HepG2 (cell line): ENCODE results near the gene ZNF174. TPM values are rescaled to one million over a fixed set of nuclear protein-coding genes. Genes with fewer than 3 reads are reported as not detected.

Experiments
- ATAC-seq: fragments of 200-7000 bp; cut with Tn5 transposase; 3 replicates; pipeline ENCODE4 v1.9.1; 2020; ENCODE audit warnings: mild to moderate bottlenecking, moderate library complexity
- BruUV-seq: library from RNA; stranded (reverse); fragments of 400-500 nt; replicated peaks from 2 replicates; lab custom pipeline; 2021; lab: Mats Ljungman, UMichigan
- CTCF ChIA-PET: fragments of 300-600 bp; formaldehyde crosslinking; extraction: SDS; loops from one replicate; lab custom pipeline; 2021; ENCODE audit warnings: low total read pairs, inconsistent platforms, low intra/inter-chr PET ratio; lab: Yijun Ruan, JAX
- POLR2A ChIA-PET: fragments of 350-600 bp; sonication (Branson Sonifier 250); formaldehyde crosslinking; loops from one replicate; lab custom pipeline; 2020; ENCODE audit warnings: antibody characterized with exemption, inconsistent platforms; lab: Yijun Ruan, JAX
- DNase-seq: peaks from one replicate; pipeline ENCODE4 v3.0.0-alpha.2; 2015; ENCODE audit warnings: low spot score
- FAIRE-seq: peaks from 3 replicates; lab custom pipeline; 2011; peaks lifted over from hg19 to GRCh38; lab: Jason Lieb, UNC
- H2AFZ ChIP-seq: one replicate; pipeline ENCODE4 v1.6.1; 2011; ENCODE audit warnings: low read length, inconsistent platforms
- H3K27ac ChIP-seq: fragments of 300-600 bp; 3 replicates; pipeline ENCODE4 v1.8.0; 2011; ENCODE audit warnings: mixed run types, mild to moderate bottlenecking, mixed read lengths, low read length, inconsistent platforms; ENCODE audit not compliant: insufficient read depth; ENCODE audit errors: extremely low read length
- H3K27me3 ChIP-seq, 2 experiments: fragments of 200-600 bp in 1 of 2; 2 replicates in 1 of 2; 3 replicates in 1 of 2; pipeline versions ENCODE4 v1.6.0 to v1.8.0; 2011; ENCODE audit warnings: low read length in 2 of 2, mild to moderate bottlenecking in 2 of 2, moderate library complexity in 2 of 2, inconsistent platforms in 1 of 2; ENCODE audit not compliant: insufficient read depth in 2 of 2, control insufficient read depth in 1 of 2
- H3K36me3 ChIP-seq, 2 experiments: fragments of 200-600 bp in 1 of 2; replicated peaks in 1 of 2; 2 replicates in 1 of 2; 3 replicates in 1 of 2; pipeline versions ENCODE4 v1.5.1 to v1.8.0; 2011; ENCODE audit warnings: low read length in 2 of 2, inconsistent platforms in 1 of 2; ENCODE audit not compliant: insufficient read depth in 2 of 2, control insufficient read depth in 1 of 2
- H3K4me1 ChIP-seq: 2 replicates; pipeline ENCODE4 v1.5.1; 2012; ENCODE audit warnings: low read length, inconsistent platforms; ENCODE audit not compliant: insufficient read depth
- H3K4me2 ChIP-seq: 2 replicates; pipeline ENCODE4 v1.6.0; 2011; ENCODE audit warnings: low read depth, low read length, inconsistent platforms
- H3K4me3 ChIP-seq, 3 experiments: fragments of 200-600 bp in 1 of 3; sonication (generic), shearing (Covaris generic) in 1 of 3; replicated peaks in 1 of 3; 2 replicates each; pipeline ENCODE4 v1.5.1; 2011 to 2016; ENCODE audit warnings: low read length in 3 of 3, inconsistent platforms in 2 of 3, low read depth in 2 of 3, mild to moderate bottlenecking in 2 of 3, control low read depth in 1 of 3, mixed read lengths in 1 of 3; ENCODE audit not compliant: insufficient read depth in 1 of 3
- H3K79me2 ChIP-seq: one replicate; pipeline ENCODE4 v1.6.1; 2011; ENCODE audit warnings: low read length, inconsistent platforms; ENCODE audit not compliant: insufficient read depth
- H3K9ac ChIP-seq: 2 replicates; pipeline ENCODE4 v1.6.0; 2011; ENCODE audit warnings: mild to moderate bottlenecking, low read depth, low read length, inconsistent platforms; ENCODE audit not compliant: insufficient read depth
- H3K9me3 ChIP-seq: 2 replicates; pipeline ENCODE4 v1.5.1; 2012; ENCODE audit warnings: mild to moderate bottlenecking, low read length
- H4K20me1 ChIP-seq: 2 replicates; pipeline ENCODE4 v1.6.0; 2011; ENCODE audit warnings: inconsistent platforms, mild to moderate bottlenecking, low read length, moderate library complexity; ENCODE audit not compliant: insufficient read depth
- BCLAF1 ChIP-seq: fragments of 450-650 bp; IDR thresholded peaks from 2 replicates; pipeline ENCODE4 v1.6.1; 2017; ENCODE audit warnings: mild to moderate bottlenecking
- GATAD2A ChIP-seq: IDR thresholded peaks from 2 replicates; pipeline ENCODE4 v1.6.1; 2016
- MIXL1 ChIP-seq: IDR thresholded peaks from 2 replicates; pipeline ENCODE4 v1.6.1; 2016
- MTA3 ChIP-seq: sonication (generic); formaldehyde crosslinking; IDR thresholded peaks from 2 replicates; pipeline ENCODE4 v1.4.0; 2020; ENCODE audit warnings: missing genetic modification reagents
- MXD3 ChIP-seq: IDR thresholded peaks from 2 replicates; pipeline ENCODE4 v1.6.1; 2016; ENCODE audit warnings: mild to moderate bottlenecking, missing biosample characterization, missing genetic modification reagents
- MYC ChIP-seq: sonication (generic); formaldehyde crosslinking; IDR thresholded peaks from 2 replicates; pipeline ENCODE4 v1.9.0; 2021; ENCODE audit warnings: missing genetic modification reagents, borderline replicate concordance
- PLRG1 ChIP-seq: fragments of 450-650 bp; conservative IDR thresholded peaks from 2 replicates; pipeline ENCODE4 v1.6.1; 2016
- POLR2A ChIP-seq, 2 experiments: IDR thresholded peaks; 2 replicates each; pipeline ENCODE4 v1.6.1; 2011; ENCODE audit warnings: low read depth in 2 of 2, low read length in 2 of 2, mild to moderate bottlenecking in 1 of 2, moderate library complexity in 1 of 2; ENCODE audit not compliant: insufficient read depth in 1 of 2
- ZNF549 ChIP-seq: sonication (generic); formaldehyde crosslinking; IDR thresholded peaks from 2 replicates; pipeline ENCODE4 v1.5.0; 2020; ENCODE audit warnings: missing genetic modification reagents
- WGBS: methylation state at CpG from one replicate; pipeline ENCODE4 v1.1.6; 2017; ENCODE audit warnings: low lambda C conversion rate; 5-methylcytosine and 5-hydroxymethylcytosine counted together
- in situ Hi-C: cut with HindIII; loops from 2 replicates; pipeline ENCODE4 v1.10.0; 2017; ENCODE audit warnings: low pct_unique_long_range_greater_than_20kb; ENCODE audit not compliant: extremely low pct_ligation_motif_present
- intact Hi-C: fragments of 100-400 bp; cut with micrococcal nuclease; formaldehyde crosslinking; loops from one replicate; pipeline ENCODE4 v1.10.0; 2022; ENCODE audit not compliant: unreplicated experiment
- polyA plus RNA-seq, 8 experiments: library from polyadenylated mRNA; depleted of rRNA in 3 of 8; stranded (reverse) in 7 of 8; unstranded in 1 of 8; fragments of >200 nt; fragmentation: Illumina TruSeq in 4 of 8; extraction: Trizol in 4 of 8; gene quantifications; 2 replicates each; pipeline versions ENCODE4 v1.2.1 to v1.2.3, GENCODE V29; 2011 to 2016; ENCODE audit warnings: low read depth in 4 of 8, missing spikeins in 1 of 8, mixed read lengths in 1 of 8; ENCODE audit not compliant: insufficient read depth in 1 of 8
- total RNA-seq, 5 experiments: library from RNA; depleted of rRNA; stranded (reverse); fragments of >200 nt; fragmentation: Illumina TruSeq; extraction: Trizol; gene quantifications; 2 replicates each; pipeline ENCODE4 v1.2.3, GENCODE V29; 2016; ENCODE audit warnings: low read depth in 1 of 5
- TF ChIP-seq, protein P1 (sequence below): sonication (generic); formaldehyde crosslinking; IDR thresholded peaks from 2 replicates; pipeline ENCODE4 v1.4.0; 2020; ENCODE audit warnings: mild to moderate bottlenecking, missing genetic modification reagents, borderline replicate concordance
- TF ChIP-seq, protein P2 (sequence below): sonication (generic); formaldehyde crosslinking; conservative IDR thresholded peaks from 2 replicates; pipeline ENCODE4 v1.4.0; 2020; ENCODE audit warnings: missing genetic modification reagents

Gene ZNF174
- total and polyA plus RNA-seq, 2 of the 13 experiments (the other 11 are each of a cell fraction or from before 2014, with no cell fraction given) = 8.3 to 10.6 TPM

GRCh38 chr16:3413730-3414379, 12.8 kb downstream of the ZNF174 start:
- Histone ChIP-seq H4K20me1 (no peaks in the 10 kb centered on the region), H3K36me3 (peaks cover 0 to 2% of the 10 kb centered on the region in 2 experiments; a peak in 1 of 5 replicates), H3K4me1 (no peaks in the 10 kb centered on the region), H3K79me2 (no peaks in the 10 kb centered on the region), H3K9me3 (peaks cover 3% of the 10 kb centered on the region; the same call in 1 of the 2 replicates), H3K27me3 (no peaks in the 10 kb centered on the region), H2AFZ (no peak overlapping the region), H3K4me3 (no peak overlapping the region), H3K4me2 (no peak overlapping the region), H3K9ac (no peak overlapping the region), H3K27ac (no peak overlapping the region)
- in situ Hi-C loops = no loop called here
- BruUV-seq = no TSS peak
- 92% methylated on average over 24 of the region's 29 CpGs for WGBS
- ATAC-seq = no peak
- ChIA-PET POLR2A (interaction anchor here (0.8 kb wide), 1 partner anchor 13 kb away, joined by 6 read pairs; the partner anchor contains the start of genes ZNF174 and ZSCAN32), CTCF (no interaction called here)
- no peak for FAIRE-seq
- no peak for DNase-seq
- intact Hi-C loops = no loop called here
- TF ChIP-seq, protein P1, sequence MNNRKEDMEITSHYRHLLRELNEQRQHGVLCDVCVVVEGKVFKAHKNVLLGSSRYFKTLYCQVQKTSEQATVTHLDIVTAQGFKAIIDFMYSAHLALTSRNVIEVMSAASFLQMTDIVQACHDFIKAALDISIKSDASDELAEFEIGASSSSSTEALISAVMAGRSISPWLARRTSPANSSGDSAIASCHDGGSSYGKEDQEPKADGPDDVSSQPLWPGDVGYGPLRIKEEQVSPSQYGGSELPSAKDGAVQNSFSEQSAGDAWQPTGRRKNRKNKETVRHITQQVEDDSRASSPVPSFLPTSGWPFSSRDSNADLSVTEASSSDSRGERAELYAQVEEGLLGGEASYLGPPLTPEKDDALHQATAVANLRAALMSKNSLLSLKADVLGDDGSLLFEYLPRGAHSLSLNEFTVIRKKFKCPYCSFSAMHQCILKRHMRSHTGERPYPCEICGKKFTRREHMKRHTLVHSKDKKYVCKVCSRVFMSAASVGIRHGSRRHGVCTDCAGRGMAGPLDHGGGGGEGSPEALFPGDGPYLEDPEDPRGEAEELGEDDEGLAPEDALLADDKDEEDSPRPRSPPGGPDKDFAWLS = no peak
- TF ChIP-seq MYC (no peak), GATAD2A (CRISPR knock-in tag) (no peak), MIXL1 (CRISPR knock-in tag) (no peak), ZNF549 (no peak), PLRG1 (no peak), MXD3 (CRISPR knock-in tag) (no peak), MTA3 (CRISPR knock-in tag) (no peak), BCLAF1 (no peak), POLR2A (IDR thresholded peaks at IDR 0.05; ENCODE audit: insufficient read depth in 1 of 2, low read depth in 2 of 2, low read length in 2 of 2) (no peak)
- TF ChIP-seq, protein P2, sequence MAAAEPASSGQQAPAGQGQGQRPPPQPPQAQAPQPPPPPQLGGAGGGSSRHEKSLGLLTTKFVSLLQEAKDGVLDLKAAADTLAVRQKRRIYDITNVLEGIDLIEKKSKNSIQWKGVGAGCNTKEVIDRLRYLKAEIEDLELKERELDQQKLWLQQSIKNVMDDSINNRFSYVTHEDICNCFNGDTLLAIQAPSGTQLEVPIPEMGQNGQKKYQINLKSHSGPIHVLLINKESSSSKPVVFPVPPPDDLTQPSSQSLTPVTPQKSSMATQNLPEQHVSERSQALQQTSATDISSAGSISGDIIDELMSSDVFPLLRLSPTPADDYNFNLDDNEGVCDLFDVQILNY (CRISPR knock-in tag) = no peak
